COR-L47 (cell line): ENCODE results near the gene PXDN.
"Not testable (repeated sequence)": the region's sequence is repeated elsewhere in the genome, so short reads cannot be mapped to it uniquely, and the experiment has no call there.

ENCODE experiments used
- DNase-seq: peaks from one replicate; lab custom pipeline; 2025; lab: John Stamatoyannopoulos, UW

PXDN gene

DNA sequence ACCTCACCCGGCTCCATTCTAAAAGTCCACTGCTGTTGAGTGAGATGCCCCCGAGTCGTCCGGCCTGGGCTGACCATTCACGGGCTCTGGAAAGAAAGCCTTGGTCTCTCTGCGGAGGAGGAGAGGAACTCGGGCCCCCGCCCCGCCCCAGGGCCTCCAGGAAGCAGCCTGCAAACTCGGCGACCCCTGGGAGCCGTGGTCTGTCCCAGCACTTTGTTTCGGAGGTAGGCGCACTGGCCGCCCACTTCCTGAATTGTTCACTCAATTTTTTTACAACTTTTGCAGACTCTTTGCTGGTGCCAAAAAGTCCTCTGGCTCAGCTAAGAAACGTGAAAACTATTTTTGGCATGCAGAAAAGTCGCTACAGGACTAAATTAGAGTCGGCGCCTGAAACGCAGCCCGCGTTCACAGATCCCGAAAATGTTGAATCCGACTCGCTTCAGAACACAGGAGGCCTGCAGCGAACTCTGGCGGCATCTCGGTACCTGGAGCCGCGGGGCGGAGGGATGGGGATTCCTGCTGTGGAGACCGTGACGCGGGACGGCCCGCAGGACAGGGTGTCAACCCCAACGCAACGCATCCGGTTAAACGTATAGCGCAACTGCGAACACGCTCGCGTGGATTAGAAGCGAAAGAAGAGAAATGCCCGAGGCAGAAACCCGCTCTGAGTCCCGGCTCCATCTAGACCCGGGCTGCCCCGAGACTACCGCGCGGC is 1.5 kb downstream of the PXDN start:
- no peak for DNase-seq

DNA sequence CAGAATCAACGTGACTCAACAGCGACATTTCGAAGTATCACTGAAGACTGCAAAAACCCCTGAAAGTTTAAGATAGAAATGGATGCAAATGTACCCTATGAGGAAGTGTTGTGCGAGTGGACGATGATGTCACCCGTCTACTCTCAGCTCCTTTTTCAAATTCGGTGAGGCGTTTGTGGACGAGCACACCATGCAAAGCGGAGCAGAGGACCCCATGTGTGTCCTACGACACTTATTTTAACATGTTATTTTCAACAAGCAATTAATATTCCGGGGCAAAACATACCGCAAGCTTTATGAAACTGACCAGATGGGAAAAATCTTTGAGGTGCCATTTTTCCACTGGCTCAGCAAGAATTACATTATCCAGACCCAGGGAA is 2.0 kb downstream of the PXDN start:
- no peak for DNase-seq

DNA sequence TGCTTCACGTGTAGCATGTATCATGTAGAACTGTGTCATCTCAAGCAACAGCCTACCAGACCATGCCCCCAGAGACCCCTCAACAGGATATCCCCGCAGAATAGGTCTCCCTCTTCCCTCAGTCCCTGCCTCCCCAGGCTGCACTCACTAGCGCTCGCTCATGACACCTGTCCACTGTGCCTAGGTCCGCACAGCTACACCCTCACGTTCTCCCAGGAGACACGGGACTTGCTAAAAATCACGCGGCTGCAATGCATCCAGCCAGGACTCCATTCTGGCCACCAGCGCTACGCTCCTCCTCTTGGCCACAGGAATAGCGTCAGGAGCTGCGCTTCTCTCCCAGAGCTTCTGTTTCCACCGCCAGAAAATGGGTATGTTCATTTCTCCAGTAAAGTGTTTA is 2.5 kb downstream of the PXDN start:
- no peak for DNase-seq

DNA sequence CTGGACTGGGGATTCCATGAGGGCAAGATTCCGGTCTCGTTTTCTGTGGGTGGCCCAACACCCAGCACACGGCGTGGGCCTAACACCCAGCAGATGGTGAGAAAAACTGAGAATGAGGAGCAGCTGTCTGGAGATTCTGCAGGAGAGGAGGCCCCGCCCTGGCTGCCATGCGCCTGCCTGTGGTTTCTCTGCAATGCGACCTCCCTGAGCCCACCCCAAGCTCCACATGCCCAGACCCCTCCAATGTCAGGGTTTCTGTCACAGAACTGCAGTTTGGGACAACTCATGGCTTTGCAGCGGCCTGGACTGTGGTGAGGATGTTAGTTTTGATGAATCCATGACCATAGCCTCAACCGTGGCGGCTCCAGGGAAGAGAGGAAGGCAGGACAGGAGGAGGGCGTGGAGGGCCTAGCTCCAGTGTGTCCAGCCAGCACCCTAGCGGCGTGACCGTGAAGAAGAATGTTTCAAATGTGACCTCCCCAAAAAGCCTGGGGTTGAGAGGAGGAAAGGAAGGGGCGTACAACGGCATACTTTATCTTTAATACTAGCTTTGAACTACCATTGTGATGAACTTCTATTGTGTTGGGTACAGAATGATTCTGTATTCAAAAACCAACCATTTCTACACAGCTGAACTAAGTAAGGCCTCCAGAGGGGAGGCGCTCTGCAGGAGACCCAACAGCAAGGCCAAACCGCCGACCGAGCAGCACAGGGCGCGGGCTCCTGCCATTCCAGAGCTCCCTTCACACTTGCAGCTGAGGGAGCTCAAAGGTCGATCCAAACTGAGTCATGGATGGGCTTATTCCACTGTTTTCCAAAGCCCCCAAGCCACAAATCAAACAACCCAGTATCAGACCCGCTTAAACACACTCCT is 3.4 kb downstream of the PXDN start:
- DNase-seq = no peak

DNA sequence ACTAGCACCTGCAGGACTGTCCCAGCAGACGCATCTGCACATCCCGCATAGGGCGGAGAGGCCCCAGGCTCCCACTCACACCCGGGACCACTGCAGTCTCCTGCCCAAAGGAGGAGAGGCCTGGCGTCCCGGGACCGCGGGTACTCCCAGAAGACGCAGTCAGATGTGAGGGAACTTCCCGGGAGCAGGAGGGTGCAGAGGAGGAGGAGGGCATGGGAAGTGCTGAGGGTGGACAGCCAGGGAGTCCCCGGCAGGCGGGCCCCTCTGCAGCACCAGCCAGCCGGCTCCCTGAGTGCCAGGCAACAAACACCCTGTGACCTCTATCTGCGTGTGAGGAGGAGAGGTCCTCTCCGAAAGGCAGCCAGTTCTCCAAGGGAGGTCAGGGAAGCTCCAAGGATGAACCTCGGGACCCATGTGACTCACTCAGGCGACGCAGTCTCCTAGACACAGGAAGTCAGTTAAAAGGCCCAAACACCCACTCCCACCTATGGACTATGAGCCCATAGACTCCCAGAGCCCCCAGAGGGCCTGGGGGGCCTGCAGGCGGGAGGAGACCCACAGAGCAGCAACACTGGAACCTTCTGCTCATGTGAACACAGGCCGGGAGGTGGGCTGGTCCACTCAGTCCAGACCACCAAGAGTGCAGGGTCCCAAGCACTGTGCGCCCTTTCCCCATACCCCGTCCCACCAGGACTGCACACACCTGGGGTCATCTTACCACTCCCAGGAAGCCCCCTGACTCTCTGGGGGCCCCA is 4.2 kb downstream of the PXDN start:
- DNase-seq = no peak

DNA sequence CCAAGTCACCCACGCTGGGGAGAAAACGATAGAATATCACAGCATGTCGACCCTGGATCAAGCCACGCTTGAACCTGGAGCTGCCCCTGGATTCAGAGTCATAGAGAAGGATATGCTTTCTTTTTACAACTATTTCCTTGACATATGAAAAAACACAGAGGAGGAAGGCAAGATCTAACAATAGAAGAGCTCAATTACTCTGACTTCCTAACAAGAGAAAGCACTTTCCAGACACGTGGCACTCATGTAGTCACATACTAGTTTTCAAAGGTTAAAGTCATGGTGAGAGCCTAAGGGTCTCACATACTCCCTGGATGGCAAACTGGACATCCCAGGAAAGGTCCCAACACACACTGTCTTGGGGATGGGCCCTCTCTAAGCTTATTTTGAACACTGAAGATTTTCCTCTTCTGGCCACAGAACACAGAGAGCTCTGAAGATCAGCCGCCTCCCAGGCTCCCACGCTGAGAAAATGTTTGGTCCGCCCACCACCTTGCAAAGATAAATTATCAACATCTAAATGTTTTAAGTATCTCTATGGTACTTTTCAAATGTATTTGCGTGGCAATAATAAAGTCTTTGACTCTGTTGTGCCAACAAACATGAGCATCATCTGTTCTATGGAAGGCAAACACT is 4.9 kb downstream of the PXDN start:
- no peak for DNase-seq

DNA sequence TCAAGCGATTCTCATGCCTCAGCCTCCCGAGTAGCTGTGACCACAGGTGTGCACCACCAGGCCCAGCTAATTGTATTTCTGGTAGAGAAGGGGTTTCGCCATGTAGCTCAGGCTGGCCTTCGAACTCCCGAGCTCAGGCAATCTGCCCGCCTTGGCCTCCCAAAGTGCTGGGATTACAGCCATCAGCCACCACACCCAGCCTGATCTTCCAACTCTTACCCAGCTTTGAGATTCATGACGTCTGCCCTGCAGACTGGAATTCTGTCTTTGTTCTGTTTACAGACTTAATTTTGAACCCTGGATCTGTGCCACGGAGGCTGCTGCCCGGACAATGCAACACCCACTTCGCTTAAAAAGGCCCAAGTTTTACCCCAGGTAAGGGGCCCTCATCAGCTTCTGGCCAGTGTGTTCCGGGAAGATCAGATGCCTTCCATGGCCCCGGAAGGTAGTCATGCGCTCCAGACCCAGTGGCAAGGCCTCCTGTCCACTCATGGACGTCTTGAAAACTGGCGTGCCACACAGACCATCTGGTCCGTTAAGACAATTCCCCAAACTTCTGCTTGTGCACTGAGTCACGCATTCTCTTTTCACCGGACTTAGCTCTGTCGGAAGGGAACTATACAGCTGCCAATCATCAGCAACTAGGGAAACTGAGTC is 5.5 kb downstream of the PXDN start:
- DNase-seq = no peak

DNA sequence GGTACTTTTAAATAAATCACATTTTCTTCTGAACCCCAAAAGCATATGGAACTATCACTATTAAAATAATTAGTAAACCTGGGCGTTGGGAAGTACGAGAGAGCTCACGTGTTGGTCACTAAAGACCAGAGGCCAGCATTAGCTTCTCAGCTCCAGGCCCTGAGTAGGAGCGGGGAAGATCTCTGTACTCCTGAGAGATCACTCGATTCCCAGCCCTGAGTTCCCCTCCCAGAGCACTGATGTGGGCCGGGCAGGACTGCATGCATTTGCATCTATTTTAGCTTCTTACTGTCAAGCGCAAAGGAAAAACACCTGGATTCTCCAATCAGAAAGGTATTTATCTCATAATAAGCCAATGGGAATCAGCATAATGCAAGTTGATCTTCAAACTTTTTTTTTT is 6.2 kb downstream of the PXDN start:
- no peak for DNase-seq

DNA sequence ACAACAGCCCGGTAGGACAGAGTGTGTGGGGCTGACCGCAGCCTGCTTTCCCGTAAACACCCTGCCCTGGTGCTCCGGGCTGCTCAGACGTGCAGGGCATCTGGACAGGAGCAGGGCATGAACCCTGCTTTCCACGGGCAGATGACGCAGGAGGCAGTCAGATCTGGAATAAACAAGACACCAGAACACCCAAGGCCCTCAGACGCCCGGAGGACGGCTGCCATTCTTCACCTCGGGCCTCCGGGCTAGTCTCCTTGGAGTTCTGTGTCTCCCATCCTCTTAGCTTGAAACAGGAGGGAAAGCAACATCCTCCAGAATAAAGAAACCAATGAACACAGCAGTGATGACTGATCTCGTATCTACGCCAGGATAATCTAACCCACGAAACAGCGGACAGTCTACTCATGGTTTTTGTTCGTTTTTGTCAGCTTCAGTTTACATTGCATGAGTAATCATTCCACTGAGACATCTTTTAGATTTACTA is 7.3 kb downstream of the PXDN start:
- DNase-seq = no peak

DNA sequence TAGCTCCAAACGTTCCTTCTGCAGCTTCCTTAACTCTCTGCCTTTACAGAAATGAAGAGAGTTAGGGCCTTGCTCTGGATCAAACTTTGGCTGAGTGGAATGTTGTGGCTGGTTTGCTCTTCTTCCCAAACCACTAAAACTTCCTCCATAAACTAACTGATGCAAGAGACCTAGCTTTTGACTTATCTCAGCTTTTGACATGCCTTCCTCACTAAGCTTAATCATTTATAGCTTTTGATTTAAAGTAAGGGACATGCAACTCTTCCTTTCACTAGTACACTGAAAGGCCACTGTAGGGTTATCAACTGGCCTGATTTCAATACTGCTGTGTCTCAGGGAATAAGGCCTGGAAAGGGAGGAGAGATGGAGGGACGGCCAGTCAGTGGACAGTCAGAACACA is 8.3 kb downstream of the PXDN start:
- no peak for DNase-seq

DNA sequence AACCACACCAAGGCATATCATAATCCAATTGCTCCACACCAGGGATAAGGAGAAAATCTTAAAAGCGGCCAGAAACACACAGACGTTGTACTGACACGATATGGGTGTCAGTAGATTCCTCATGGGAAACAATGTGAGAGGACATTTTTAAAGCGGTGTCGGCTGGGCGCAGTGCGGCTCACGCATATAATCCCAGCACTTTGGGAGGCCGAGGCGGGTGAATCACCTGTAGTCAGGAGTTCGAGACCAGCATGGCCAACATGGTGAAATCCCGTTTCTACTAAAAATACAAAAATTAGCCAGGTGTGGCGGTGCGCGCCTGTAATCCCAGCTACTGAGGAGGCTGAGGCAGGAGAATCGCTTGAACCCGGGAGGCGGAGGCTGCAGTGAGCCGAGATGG is 11.0 kb downstream of the PXDN start:
- DNase-seq = not testable (repeated sequence)

DNA sequence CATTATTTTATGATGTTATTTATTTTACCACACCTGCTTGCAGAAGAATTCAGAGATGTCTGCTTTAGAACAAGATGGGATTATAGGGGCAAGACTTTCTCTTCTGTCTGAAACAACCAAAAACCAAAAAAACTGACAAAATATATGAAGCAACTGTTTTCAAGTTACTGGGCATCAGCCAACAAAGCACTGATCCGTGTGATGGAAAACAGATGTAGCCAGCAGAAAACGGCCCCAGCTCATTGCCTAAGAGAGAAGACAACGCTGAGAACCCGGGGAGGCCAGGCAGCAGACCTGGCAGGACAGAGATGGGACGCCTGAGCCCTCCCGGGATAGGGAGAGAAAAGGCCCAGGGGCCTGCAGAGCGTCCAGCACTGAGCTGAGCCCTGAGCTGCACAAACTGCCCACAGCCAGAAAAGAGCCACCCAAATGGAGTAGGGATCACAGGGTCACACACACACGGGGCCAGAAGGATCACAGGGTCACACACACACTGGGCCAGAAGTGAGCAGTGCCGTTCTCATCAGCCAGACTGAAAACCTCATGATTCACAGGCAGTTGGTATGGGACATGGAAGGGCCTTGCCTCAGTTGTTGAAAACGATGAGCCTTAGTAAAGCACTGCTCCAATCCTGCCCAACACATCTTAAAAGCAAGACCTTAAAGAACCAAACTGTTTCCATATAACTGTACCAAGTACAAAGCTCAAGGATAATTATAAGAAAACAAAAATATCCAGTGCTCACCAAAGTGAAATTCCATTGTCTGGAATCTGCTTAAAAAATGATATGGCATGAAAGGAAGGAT is 12.1 kb downstream of the PXDN start:
- DNase-seq = no peak

DNA sequence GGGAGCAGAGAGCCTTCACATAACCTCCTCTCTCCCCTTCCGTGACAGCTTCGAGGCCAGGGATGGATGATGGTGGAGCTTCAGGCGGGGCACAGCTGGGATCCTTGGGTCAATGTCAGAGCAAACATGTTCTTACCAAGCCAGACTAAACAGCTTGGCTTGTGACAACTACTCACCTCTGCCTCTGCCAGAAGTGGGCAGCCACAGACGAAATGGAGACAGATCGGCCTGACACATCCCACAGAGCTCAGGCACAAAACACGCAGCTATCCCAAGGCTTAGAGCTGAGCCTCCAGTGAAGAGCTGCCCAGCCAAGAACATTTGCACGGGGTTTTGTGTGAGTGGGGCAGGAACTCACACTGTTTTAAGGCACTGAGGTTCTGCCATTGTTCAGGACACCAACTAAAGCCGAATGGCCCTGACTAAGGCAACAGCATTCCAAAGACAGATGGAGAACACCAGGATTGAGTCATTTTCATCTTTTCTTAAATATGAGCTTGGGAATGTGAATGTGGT is 12.8 kb downstream of the PXDN start:
- no peak for DNase-seq

DNA sequence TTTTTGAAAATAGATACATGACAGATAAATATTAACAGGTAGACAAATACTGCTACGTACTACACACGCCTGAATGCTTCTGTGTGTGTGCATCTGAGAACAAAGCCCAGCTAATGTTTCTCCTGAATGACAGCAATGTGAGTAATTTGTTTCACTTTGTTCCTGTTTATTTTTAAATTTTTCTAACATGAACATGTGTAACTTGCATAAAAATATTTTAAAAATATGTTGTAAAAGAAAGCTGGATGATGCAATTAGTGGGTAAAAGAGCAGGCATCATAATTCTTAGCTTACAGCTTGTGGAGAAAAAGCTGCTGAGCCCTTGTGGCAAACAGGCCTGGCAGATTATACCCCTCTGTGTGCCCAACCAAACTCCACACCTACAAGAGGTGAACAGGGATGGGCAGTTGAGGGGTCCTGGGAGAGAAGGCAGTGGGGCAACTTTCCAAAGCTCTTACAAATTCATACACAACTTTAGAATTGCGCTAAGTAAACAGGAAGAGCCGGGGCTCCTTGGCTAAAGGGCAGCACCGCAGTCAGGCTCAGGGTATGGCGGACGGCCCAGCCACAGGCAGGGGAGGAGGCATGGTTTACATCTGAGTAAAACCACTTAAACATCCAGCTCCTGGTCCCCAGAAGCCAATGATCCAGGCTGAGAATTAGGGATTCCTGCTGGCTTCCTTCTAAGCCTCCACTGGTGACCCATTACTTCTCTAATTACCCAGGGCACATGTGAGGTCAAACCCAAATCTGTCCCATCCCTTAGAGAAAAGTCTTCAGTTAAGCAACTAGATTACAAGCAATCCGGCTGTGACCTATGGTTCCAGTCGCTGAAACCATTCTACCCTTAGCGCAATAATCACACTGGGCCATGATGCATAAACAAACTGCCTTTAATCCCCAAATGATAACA is 14.0 kb downstream of the PXDN start:
- DNase-seq = no peak

DNA sequence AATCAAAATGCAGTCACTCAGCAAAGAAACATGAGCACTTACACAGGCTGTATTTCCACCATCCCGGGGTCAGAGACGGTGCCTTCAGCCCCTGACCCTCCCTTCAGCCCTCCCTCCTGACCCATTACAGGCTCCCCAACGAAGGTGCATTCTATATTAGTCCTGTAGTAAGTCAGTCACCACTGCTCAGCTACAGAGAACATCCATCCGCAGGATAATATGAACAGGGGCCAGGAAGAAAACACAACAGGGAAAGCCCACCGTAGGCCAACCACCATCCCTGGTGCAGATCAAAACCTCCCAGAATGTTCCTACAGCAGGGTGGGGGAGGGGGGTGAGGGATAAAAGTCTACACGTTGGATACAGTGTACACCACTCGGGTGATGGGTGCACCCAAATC is 15.1 kb downstream of the PXDN start:
- no peak for DNase-seq

DNA sequence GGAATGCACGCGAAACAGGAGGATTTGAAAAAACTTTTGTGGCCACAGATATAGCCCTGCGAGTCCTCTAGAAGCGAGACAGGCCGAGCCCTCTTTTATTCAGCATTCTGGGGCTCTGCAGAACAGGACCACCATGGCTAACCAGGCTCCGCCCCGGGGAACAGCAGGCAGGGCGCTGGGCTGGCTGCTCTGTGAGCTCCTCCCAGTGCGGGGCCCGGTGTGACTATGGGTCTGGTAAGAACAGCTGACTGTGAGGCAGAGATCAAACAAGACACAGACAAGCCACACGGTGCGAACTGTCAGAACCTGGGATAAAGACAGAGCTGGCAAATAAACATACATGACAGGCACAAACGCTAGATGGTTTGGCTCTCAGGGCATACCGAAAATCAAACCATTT is 15.5 kb downstream of the PXDN start:
- no peak for DNase-seq

DNA sequence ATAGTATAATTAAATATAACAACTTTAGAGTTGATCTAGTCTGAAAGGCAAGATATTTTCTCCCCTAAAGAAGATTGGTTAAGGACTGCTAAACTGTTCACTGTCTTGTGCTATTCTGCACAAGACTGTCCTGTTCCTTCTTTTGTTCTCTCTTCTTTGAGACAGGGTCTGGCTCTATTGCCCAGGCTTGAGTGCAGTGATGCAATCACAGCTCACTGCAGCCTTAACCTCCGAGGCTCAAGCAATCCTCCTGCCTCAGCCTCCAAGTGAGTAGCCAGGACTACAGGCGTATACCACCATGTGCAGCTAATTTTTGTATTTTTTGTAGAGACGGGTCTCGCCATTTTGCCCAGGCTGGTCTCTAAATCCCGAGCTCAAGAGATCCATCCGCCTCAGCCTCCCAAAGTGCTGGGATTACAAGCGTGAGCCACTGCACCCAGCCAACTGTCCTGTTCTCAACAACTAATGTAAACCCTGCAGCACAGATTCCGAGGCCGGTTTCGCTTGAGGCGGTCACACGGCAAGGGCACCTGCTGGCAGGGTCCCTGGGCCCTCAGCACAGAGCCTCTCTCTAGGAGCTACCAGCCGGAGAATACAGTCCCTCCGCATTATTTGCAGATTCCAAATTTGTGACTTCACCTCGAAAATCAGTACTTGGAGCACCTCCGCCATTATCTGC is 16.4 kb downstream of the PXDN start:
- no peak for DNase-seq

DNA sequence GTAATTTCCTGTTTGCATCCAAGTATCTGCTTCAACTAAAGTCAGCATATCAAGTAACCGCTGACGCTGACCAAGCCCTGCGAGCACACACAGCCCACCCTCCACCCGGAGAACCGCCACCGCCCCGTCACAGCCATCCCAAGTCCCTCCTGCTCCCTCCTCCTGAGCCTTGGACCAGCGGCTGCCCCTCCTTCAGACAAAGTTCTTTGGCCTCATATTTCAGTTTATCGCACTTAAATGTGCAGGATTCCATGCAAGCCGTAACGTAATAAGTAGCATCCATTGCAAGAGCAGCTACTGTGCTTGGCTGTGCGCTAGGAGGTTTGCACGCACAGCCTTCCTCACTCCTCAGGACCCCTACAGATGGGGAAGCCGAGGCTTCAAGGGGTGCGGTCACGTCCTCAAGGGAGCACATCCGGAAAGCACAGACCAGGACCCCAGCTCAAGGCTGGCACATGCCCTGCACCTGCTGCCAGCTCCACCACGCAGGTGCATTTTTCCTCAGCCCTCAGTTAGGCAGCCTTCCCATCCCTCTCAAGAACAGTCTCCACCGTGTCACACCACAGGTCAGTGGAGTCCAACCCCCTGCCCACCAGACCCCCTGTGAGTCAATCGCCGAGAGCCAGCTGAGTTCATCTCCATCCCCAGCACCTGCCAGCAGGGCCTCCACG is 17.1 kb downstream of the PXDN start:
- no peak for DNase-seq
